ENCODE measurements around the gene FBLN2.

DNA sequence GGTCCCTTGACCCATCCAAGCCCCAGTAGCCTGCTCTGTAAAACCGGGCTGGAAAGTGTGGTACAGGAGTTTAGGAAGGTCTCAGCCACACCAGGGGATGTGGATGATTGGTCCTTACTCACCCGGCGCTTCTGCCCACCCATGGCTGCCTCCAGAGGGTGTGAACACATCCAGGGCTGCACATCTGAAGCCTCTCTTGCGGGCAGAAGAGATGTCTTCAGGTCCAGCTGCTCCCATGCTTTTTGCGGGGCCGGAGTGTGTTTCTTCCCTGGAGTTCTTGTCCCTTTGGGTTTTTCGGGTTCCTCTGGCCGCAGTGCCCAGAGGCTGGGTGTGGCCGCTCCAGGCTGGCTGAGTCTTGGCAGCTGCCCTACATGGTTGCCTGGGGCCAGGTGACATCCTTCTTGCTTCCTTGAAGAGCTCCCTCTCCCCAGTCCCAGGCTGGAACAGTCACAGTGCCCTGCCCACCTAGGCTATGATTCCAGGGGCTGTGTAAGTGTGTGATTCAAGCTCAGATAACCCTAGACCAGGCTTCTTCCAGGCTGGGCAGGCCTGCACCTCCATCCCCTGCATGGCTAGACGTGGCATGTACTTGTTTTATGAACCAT lies 34.9 kb upstream of the FBLN2 start:
- TF ChIP-seq, protein P1, sequence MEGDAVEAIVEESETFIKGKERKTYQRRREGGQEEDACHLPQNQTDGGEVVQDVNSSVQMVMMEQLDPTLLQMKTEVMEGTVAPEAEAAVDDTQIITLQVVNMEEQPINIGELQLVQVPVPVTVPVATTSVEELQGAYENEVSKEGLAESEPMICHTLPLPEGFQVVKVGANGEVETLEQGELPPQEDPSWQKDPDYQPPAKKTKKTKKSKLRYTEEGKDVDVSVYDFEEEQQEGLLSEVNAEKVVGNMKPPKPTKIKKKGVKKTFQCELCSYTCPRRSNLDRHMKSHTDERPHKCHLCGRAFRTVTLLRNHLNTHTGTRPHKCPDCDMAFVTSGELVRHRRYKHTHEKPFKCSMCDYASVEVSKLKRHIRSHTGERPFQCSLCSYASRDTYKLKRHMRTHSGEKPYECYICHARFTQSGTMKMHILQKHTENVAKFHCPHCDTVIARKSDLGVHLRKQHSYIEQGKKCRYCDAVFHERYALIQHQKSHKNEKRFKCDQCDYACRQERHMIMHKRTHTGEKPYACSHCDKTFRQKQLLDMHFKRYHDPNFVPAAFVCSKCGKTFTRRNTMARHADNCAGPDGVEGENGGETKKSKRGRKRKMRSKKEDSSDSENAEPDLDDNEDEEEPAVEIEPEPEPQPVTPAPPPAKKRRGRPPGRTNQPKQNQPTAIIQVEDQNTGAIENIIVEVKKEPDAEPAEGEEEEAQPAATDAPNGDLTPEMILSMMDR (IDR thresholded peaks at IDR 0.05) = no peak
- no peak for TF ChIP-seq POLR2AphosphoS5 (IDR thresholded peaks at IDR 0.05)

All from suprapubic skin (tissue), 3 donors.